Activated CD4-positive, alpha-beta T cell treated with anti-CD3 and anti-CD28 coated beads for 4 hours (primary cell): ENCODE results near the gene GARIN5B.
"Not testable (repeated sequence)": the region's sequence is repeated elsewhere in the genome, so short reads cannot be mapped to it uniquely, and the experiment has no call there.

Experiments
- DNase-seq, 2 donors: peaks; one replicate each; pipeline ENCODE4 v3.0.0-alpha.2; 2020

GARIN5B gene

DNA sequence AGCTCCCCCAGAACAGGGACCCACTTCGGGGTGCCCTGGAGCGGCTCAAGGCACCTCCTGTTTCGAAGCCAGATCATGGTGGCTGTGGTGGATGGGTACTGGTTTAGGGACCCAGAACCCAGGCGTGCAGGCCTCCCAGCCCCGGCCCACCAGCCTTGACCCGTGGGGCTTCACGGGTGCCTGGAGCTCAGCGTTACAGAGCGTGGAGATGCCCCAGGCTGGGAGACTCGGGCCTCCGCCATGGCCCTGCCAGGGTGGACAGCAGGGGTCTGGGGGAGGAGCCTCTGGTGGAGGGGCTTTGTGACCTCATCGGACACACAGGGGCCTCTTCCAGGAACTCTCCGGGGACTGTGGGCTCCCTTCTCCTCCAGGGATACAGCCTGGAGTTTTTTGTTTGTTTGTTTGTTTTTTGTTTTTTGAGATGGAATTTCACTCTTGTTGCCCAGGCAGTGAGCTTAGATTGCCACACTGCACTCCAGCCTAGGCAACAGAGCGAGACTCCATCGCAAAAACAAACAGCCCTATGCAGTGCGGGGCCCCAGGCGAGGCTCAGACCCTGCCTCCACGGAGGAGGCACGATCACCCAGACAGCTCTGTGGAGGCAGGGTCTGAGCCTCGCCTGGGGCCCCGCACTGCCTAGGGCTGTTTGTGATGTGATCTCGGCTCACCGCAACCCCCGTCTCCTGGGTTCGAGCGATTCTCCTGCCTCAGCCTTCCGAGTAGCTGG is at the start of gene GARIN5B:
GARIN5B (minus strand) TSS at position 271 of the 727 bp plus-strand sequence; CDS start at position 77, 194 bp downstream.
- no peak for DNase-seq

DNA sequence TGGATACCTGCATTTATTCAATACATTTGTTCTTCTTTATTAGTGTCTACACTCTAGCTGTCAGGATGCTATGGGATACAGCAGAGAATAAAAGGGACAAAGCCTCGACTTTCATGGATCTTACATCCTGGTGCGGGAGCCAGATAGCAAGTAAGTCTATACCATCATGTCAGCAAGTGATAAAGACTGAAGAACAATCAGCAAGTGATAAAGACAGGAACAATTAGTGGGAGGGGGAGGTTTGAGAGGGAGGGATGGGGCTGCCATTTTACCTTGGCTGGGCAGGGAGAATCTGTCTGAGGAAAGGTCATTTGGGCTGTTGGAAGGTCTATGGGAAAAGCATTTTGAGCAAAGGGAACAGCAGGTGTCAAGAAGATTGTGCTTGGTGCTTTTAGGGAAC is 47.1 kb upstream of the GARIN5B start:
- no peak for DNase-seq

DNA sequence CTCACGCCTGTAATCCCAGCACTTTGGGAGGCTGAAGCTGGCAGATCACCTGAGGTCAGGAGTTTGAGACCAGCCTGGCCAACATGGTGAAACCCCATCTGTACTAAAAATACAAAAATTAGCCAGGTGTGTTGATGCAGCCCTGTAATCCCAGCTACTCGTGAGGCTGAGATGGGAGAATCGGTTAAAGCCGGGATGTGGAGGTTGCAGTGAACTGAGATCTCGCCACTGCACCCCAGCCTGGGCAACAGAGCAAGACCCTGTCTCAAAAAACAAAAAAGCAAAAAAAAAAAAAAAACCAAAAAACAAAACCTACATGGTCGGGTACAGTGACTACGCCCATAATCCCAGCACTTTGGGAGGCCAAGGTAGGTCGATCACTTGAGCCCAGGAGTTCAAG is 46.1 kb upstream of the GARIN5B start:
- DNase-seq = not testable (repeated sequence)

DNA sequence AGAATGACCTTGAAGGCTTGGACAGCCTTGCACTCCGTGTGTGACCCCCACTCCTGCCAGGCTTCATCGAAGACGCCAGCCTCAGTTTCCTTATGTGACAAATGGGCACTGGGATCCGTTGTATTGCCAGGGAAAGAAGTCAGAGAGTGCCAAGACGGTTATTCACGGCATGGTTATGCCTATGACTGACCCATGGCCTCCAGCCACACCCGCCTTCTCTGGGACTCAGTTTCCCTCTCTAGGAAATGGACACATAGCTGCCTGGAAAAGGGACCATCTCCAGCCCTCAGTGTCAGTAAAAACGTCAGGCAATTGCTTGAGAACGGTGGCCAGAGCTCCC is 45.4 kb upstream of the GARIN5B start:
- DNase-seq = no peak

DNA sequence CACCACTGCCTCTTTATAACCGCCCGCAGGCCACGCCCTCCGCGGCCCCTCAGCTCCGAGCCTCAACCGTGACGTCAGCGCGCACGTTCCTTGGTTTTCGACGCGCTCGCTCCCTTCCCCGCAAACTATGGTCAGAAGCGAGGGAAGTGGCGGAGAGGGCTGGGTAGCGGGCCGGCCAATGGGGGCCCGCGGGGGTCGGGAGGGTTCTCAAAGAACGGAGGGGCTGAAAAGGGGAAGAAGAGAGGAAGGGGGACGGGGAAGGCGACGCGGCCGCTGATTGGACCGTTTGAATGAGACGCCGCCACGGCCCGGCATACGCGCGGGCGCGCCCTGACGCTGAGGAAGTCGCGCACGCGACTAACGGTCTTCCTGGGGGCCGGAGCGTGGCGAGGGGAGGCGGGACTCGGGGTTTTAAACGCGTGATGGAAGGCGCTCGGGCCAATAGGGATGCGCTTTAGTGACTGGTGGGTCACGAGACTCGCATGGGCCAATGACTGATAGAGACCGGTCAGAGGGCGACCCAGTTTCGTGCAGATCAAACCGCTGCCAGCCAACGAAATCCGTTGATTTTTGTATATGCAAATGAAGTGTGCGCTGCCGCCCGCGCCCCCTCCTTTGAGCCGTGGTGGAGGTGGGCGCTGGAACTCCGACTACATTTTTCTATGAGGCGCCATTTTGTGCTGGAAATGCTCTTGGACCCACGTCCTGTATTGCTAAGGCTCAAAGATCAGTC is 44.9 kb upstream of the GARIN5B start:
- DNase-seq = peak; percentile 93 to 96

DNA sequence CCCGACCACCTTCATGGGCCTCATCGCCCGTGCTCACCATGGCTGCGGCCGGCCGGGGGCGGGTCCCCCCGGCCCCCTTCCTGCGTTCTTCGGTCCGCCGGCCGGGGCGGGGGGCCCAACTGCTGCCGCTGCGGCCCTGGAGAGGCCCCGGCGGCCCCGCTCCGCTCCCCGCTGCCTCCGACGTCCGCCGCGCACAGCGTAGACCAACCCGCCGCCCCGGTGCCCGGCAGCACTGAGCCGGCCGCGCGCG is 44.4 kb upstream of the GARIN5B start, which contains the start of gene UBE2S:
UBE2S (minus strand) TSS at position 239 of the 250 bp plus-strand sequence; CDS start at position 40, 199 bp downstream.
- DNase-seq = not testable (repeated sequence)

DNA sequence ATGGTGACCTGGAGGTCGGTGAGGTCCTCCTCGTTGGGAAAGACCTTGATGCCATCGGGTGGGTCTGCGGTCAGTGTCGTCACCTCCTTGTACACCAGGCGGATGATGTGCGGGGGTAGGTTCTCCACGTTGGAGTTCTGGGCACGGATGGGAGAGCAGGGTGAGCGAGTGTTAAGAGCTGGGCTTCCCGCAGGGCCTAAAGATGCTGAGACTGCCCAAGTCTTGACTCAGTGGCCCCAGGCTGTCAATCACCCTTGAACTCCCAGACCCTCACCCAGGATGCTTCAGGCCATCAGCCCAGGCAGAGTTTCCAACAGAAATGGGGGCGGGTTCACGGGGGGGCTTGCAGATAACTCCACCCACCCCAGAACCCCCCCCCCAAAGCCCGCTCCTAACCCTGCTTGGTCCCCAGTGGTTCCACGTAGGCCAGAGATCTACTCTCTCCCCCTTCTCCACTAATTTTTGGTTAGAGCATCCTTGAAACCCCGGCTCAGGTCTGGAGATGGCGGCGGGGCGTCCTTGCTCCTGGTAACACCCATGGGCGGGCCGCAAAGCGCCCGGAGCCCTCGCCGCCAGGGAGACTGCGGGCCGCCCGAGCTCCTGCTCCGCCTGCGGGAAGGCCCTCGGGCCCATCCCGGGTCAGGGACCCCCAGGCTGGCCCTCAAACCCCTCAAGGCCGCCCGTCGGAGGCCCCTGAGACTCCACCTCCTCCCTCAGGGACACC is 43.9 kb upstream of the GARIN5B start:
- DNase-seq = peak in 1 of 2 donors; percentile 24

DNA sequence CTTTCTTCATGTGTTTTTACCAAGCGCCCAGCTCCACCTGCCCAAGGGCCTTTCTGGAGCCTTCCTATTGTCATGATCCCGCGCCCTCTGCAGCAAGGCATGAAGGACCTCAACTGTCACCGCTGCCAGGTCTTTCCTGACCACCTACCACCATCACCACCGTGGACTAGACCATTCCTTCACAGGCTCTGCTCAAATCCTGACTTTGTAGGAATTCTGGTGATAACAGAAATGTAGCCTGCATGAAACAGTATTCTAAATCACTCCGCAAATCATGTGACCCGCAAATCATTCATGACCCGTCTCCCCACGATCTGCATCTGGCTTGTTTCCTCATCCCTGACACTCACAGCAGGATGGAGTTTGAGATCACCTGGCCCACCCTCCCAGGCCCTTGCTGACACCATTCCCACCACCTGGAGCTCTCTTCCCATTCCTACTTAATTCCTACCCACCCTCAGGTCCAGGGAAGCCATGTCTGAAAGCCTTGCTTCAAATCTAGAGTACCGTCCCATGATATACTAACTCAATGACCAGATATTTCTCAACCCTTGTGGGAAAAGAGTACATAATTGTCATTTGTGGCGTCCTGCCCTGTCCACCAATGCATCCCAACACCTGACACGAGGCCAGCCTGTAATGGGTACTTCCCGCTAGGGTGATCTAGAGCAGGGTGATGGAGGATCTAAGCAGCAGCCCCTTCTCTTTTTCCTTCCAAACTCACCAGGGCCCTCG is 43.2 kb upstream of the GARIN5B start:
- DNase-seq = no peak

DNA sequence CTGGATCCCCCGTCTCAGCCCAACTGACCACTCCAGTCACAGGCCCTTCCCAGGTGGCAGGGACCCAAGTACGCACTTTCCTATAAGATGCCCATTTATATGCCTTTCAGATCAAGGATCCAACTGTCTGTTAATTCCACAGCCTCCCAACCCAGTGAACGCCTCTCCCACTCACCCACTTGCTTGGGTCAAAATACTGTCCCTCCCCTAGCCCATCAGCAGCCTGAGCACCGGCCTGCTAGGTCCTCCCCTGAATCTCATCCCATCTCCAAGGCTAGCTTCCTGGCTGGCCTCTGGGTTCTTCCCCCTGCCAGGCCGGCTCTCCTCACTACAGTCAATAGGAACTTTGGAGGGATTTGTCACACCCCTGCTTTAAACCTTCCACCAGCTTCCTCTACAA is 42.6 kb upstream of the GARIN5B start:
- DNase-seq = no peak

DNA sequence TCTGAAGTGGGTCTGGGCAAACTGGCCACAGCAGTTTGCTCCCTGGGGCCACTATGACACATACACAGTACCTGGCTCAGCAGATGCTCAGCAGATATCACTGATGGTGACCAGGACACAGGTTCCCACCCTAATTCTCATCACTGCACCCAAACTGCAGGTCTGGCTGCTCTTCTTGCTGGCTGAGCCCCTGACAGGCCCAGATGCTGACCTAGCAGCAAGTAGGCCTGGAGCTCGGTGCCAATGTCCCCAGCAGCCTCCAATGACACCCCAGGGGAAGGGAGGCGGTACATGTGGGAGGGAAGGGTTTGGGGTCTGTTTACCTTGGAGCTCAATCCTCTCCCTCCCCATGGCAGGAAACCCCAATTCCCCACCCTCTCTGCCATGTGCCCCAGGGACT is 39.4 kb upstream of the GARIN5B start:
- DNase-seq = no peak

DNA sequence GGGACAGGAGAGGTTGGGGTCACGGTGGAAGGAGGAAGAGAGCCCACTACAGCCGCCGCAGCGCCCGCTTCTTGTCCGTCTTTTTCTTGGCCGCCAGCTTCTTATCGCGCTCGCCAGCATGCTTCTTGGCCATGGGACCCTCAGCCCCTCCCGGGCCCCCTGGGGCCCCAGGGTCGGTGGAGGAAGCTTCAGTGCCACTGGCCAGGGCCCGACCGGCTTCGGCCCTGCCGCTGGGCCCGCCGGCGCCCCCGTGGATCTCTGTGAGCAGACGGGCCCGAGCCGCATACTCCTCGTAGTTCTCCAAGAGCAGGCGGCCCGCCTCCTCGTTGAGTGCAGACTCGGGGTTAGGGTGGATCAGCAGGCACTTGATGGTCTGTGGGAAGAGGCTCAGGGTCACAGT is 38.3 kb upstream of the GARIN5B start:
- not testable (repeated sequence) for DNase-seq

DNA sequence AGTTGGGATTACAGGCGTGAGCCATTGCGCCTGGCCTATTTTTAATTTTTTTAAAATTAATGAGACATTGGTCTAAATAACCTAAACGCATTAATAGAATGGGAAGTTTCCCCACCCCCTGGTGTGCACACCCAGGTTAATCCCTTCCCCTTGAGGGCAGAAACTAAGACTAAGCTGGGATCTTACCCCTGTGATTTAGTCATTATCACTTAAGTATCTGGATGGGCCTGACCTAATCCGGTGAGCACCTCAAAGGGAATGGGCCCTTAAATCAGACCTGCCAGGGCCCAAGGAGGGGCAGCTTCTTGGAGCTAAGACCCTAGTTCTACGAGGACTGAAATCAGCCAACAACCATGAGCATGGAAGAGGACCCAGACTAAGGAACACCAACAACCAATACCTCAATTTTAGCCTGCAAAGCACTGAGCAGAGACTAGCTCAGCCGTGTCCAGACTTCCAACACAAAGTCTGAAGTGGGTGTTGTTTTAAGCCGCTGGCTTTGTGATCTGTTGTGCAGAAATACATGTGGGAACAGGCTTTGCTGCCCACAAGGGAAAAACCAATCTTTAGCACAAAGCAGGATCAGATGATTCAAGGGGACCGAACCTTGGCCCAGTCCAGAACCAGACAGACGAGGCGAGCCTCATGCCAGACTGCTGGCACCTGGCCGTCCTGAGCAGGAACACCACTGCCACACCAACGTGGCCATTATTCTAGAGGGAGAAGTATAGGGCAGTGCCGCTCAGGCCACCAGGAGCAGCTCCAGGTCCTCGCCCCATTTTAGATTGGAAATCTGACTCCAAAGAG is 37.4 kb upstream of the GARIN5B start:
- no peak for DNase-seq

DNA sequence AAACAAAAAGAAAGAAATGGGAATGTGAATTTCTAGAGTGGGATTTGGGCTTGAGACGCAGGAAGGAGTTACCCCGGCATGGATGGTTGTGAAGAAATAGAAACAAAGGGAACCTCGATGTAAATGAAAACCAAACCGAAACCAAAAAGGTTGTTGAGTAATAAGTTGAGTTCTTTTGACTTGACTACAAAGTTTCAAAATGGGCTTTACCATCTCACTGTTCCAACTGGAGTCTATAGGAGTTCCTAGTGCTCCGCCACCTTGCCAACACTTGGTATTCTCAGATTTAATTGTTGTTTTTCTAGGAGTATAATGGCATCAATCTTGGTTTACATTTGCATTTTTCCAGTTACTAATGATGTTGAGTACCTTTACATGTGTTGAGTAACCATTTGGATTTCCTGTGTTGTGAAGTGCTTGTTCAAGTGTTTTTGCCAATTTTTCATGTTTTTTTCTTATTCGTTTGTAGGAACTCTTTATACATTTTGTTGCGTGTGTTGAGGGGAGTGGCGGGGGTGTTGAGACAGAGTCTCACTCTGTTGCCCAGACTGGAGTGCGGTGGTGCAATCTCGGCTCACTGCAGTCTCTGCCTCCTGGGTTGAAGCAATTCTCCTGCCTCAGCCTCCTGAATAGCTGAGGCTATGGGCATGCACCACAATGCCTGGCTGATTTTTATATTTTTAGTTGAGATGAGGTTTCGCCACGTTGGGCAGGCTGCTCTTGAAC is 35.3 kb upstream of the GARIN5B start:
- no peak for DNase-seq

DNA sequence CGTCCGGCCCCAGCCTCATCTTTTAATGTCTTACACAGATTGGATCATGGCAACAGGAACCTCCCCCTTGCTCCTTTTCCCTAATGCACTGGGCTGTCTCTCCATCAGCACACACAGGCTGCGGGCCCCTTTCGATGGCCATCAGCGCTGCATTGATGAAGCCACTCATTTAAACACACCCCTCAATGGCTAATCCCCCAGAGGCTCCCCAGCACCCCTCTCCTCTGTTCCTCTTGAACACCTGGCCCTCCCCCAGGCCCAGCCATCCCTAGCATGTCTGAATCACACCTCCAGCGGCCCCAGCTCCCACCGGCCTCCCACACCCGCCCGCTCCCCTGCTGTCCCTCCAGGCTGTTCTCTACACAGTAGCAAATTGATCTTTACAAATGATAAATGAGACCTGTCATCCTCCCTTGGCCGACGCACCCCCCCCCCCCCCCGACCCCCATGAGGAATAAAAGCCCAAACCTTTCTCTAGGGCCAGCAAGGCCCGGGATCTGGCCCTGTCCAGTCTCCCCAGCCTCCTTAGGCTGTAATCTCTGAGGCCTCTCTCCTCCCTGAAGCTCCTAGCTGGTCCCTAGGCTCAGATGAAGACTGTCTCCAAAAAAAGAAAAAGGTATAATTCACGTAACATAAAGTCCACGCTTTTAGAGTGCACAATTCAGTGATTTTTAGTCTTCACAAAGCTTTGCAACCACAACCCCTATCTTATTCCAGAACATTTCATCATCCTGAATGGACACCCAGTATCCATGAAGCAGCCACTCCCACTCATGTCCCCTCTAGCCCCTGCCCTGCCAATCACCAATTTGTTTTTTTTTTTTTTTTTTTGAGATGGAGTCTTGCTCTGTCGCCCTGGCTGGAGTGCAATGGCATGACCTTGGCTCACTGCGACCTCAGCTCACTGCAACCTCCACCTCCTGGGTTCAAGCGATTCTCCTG is 30.0 kb upstream of the GARIN5B start:
- DNase-seq = no peak

DNA sequence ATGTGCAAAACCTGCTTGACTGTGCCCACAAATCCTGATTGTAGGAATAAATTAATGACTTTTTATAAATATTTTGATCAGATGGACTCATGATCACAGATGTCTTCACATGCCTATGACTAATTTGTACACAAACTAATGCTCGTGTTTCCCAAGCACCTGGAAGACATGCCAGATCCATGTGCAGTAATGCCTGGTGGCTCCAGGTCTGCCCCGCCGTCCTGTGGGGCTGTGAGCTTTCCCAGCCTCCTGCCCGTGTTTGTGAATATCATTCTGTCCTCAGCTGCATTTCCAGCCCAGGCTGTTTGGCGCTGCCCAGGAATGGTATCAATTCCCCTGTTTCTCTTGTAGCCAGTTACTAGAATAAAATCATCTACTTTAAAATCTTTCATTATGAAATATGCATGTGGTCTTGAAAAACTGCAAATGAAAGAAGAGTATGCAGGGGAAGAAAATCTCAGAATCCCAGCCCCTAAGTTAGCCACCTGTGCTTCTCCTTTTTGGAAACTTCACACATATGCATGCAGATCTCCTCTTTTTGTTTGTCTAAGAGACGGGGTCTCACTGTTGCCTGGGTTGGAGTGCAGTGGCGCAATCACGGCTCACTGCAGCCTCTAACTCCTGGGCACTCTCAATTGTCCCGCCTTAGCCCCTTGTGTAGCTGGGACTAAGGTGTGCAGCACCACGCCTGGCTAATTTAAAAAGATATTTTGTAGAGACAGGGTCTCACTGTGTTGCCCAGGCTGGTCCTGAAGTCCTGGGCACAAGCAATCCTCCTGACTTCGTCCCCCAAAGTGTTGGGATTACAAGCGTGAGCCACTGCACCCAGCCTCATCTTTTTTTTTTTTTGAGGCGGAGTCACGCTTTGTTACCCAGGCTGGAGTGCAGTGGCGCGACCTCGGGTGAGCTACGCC is 28.9 kb upstream of the GARIN5B start:
- DNase-seq = no peak

DNA sequence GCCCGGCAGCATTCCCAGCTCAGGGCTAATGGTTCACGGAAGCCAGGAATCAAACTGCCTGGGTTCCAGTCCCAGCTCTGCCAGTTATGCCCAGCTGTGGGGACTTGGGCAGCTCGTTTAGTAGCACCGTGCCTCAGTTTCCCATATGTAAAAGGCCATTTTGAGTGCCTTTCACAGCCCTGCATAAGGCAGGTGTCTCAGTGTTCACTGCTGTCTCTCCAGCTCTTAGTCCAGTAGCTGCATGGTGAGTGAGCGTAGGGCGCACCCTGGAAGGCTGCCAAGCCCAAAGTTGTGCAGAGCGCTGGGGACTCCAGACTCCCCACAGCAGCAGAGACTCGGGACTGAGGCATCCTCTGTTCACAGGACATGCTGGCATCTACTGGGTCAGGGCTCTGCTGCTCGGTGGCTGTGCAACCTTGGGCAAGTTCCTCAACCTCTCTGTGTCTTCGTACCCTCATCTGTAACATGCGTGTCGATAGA is 28.2 kb upstream of the GARIN5B start:
- DNase-seq = no peak

DNA sequence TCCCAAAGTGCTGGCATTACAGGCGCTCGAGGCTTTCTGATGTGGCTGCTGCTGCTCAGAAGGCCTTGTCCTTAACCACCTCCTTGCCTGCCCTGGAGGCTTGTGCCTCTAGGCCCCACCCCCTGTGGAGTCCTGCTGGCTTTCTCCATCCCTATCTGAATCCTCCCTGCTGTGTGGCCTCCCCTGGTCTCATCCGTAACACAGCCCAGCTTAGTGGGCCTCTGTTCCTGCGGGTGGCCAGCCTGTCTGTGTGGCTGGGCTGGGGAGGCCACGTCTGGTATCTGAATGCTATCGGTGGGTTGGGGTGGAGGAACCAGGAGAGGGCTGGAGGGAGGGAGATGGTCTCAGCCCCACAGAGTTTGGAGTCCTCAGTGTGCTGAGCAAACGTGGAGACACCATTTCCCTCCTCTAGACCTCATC is 27.4 kb upstream of the GARIN5B start:
- DNase-seq = no peak

DNA sequence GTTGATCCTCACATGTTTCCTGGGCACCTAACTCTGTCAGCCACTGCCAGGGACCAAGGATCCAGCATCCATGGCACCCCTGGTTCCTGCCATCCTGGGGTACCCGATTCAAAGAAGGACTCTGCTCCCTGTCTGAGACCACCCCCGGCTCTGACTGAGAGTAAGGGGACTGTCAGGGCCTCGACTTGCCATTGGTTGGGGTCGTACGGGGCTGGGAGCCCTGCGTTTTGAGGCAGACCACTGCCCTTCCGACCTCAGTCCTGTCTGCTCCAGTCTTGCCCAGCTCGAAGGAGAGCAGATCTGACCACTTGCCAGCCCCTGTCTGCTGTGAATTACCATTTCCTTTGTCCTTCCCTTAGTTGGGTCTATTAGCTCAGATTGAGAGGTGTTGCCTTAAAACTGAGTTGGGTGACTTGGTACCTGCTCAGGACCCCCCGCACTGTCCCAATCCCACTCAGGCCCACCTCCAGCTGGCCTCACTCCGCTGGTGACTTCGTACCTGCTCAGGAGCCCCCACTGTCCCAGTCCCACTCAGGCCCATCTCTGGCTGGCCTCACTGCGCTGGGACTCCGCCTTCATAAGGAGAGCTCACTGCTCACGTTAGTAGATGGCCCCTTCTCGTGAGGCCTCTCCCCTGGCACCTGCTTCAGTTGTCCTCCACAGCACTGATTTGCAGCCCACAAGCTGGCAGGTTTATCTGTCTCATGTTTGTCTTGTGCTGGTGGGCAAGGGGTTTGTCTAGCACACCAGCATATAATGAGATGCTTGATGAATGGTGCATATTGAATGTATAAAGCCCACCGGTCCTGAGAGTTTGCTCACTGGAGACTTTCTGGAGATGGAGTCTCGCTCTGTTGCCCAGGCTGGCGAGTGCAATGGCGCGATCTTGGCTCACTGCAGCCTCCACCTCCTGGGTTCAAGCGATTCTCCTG is 26.6 kb upstream of the GARIN5B start:
- no peak for DNase-seq
